HK-2 (cell line): Measurements from ENCODE around the gene VSTM1.
"Not testable (repeated sequence)": the region's sequence is repeated elsewhere in the genome, so short reads cannot be mapped to it uniquely, and the experiment has no call there.

ENCODE experiments used
- DNase-seq: peaks from one replicate; pipeline ENCODE4 v3.0.0-alpha.2; 2018; ENCODE audit not compliant: unreplicated experiment

The VSTM1 gene

GRCh38 chr19:54063350-54064116, at the start of gene VSTM1:
Gene VSTM1, minus strand, starts transcription at chr19:54063897. Its CDS starts 120 bp downstream, at chr19:54063777.
- no peak for DNase-seq

GRCh38 chr19:54109651-54110050, 46.0 kb upstream of the VSTM1 start:
- no peak for DNase-seq

DNA sequence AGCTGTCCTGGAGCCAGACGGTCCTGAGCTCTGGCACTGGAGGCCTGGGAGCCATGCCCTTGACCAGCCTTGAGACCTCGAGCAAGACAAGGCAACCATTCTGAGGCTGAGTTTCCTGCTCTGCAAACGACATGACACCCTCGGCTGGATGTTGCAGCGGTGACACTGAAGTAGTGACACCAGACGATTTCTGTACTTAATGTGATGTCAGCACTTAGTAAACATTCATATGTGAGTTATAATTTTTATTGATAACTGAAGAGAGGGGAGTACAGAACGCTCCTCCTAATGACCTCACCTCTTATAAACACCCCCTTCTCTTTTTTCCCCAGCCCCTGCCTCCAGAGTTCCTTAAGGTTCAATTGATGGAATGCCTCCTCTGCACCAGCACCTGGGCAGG, 44.8 kb upstream of the VSTM1 start:
- DNase-seq, result no peak

DNA sequence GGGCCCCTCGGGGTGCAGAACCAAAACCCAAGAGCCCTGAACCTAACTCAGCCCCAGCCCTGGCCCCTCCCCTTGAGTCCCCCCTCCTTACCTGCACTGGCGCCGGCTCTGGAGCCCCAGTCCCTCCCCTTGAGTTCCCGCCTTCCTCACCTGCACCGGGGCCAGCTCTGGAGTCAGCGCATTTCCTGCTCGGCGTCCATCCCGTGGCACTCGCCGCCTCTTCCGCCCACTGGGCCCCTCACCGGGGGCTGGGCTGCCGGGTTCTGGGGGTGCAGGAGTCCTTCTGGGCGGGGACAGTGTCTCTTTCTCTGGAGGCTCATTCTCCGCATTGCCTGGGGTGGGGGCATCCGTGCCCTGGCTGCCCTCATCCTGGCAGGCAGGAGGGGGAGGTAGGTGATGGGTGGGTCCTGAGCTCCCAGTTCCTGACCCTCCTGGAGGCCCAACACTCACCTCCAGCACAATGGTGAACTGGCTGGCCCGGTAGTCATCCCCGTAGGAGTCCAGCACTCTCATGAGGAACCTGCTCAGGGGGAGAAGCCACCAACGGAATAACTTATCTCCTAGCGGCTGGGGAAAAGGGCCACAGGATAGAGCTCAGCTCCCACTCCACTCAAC, 44.3 kb upstream of the VSTM1 start:
- DNase-seq, result no peak

DNA sequence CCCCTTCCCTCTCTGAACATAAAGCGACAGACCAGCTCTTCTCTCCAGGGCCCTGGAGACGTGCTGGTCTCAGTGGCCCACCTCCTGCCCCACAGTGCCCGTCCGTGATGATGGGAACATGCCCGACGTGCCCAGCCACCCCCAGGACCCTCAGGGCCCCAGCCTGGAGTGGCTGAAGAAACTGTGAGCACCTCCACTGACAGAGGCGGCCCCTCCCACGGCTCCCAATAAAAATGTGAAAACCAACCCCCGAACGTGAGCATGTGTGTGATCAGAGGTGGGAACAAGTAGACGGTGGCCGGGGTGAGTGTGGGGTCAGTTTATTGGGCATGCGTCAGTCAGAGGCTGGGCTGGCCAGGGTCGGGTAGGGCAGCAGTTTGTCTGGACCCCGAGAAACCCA, 43.0 kb upstream of the VSTM1 start:
- DNase-seq, result no peak

- no peak for DNase-seq
Measured at GRCh38 chr19:54105796-54106195, 42.1 kb upstream of the VSTM1 start.

GRCh38 chr19:54104998-54105715, 41.5 kb upstream of the VSTM1 start:
- no peak for DNase-seq

DNA sequence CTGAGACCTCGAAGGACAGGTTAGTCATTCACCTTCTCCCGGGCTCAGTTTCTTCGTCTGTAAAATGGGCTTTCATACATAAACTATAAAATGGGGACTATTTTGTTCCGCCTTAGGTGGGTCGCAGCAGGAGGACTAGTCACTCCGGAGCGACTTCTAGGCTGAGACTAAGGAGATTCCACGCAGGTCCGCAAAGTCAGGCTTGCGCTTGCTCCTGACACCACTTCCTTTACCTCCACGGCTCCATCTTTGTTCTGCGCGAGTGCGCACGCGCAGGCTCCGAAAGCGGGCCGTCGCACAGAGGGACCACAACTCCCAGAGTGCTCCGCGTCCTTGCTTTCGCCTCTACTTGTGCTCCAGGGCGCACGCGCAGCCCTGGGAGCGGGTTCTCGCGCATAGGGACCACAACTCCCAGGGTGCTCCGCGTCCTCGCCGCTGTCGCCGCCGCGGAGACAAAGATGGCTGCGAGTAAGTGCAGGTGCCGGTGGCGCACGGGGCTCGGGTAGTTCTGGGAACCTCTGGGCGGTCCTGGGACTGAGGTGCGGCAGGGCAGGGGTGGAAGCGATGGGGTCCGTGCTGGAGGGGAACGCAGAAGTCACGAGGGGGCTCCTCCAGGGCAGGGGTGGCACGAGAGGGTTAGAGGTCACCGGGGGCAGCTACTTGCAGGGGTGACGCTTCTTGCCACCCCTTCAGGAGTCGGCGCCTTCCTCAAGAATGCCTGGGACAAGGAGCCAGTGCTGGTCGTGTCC, 38.9 kb upstream of the VSTM1 start, which contains the start of gene NDUFA3:
Gene NDUFA3 (plus strand): TSS at position 435 of the 749 bp plus-strand sequence. CDS start 24 bp downstream, at position 459.
- peak; percentile 98 for DNase-seq

DNA sequence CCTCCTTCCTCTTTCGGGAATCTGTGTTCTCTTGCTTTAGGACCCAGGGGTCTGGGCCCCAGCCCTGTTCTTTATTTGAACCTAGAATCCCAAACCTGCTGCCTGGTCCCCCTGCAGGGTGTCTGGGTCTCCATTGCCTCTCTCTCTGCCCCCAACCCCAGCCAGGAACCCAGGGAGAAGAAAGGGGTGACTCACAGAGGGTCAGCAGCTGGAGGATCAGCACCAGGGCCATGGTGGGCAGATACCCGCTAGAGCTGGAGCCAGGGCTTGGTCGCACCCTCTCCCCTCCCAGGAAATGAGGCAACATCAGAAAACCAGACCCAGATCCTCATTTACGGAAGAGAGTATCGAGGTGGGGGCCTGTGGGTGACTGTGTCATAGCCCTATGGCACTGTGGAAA, 36.9 kb upstream of the VSTM1 start, which contains the start of gene OSCAR:
Gene OSCAR (minus strand): TSS at position 243 of the 400 bp plus-strand sequence. CDS start 11 bp downstream, at position 232.
- no peak for DNase-seq

DNA sequence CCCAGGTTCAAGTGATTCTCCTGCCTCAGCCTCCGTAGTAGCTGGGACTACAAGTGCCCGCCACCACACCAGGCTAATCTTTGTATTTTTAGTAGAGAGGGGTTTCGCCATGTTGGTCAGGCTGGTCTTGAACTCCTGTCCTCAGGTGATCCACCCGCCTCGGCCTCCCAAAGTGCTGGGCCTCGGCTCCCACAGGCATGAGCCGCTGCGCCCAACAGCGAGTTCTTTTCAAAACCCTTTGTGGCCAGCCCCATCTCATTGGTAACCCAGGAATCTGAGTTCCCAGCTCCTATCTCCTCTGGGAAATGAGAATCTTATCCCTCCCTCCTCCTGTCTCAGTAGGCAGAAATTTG, 36.2 kb upstream of the VSTM1 start:
- DNase-seq, result not testable (repeated sequence)

DNA sequence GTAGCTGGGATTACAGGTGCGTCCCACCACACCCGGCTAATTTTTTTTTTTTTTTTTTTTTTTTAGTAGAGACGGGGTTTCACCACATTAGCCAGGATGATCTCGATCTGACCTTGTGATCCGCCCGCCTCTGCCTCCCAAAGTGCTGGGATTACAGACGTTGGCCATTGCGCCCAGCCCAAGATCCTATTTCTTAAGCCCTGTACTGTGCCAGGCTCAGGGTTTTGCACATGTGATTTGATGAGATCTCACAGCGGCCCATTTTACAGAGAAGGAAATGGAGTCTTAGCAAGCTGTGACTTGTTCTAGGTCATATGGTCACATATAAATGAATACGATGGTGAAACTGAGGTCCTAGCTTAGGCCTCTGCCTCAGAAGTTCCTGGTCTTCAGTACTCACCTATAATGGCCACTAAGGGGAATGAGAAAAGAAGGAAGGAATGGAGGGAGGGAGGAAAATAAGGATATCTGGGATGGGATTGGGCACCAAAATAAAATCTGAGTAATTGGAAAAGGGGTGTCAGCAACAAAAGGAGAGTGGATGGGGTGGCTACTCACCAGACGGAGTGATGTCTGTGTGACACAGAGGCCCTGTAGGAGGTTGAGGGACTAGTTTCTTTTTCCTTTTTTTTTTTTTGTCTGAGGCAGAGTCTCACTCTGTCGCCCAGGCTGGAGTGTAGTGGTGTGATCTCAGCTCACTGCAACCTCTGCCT, 35.6 kb upstream of the VSTM1 start:
- DNase-seq, result no peak

GRCh38 chr19:54096617-54097106, 33.0 kb upstream of the VSTM1 start:
- DNase-seq, result no peak

GRCh38 chr19:54095859-54096616, 32.3 kb upstream of the VSTM1 start:
- peak; percentile 78 for DNase-seq

DNA sequence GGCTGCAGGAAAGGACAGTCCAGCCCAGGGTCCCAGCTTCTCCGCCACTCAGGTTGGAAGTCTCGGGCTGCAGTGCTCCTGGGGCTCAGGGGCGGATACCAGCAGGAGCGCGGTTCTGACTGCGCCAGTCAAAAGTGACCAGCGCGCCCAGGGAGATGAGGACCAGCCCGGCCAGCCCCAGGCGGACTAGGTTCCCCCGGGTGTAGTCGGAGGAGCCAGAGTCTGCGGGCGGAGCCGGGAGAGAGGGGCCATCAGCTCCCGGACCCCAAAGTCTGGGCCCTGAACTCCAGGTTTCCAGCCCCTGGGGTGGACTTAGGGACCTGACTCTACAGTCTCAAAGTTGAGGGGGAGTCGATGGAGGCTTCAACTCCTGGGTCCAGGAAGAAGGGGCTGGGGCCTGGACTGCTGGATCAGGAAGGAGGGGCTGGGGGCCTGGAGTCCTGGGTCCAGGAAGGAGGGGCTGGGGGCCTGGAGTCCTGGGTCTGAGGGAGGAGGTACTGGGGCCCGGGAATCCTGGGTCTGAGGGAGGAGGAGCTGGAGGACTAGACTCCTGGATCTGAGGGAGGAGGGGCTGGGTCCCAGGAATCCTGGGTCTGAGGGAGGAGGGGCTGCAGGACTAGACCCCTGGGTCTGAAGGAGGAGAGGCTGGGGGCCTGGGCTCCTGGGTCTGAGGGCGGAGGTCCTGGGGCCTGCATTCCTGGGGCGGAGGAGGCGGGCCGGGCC, 31.6 kb upstream of the VSTM1 start:
- no peak for DNase-seq

DNA sequence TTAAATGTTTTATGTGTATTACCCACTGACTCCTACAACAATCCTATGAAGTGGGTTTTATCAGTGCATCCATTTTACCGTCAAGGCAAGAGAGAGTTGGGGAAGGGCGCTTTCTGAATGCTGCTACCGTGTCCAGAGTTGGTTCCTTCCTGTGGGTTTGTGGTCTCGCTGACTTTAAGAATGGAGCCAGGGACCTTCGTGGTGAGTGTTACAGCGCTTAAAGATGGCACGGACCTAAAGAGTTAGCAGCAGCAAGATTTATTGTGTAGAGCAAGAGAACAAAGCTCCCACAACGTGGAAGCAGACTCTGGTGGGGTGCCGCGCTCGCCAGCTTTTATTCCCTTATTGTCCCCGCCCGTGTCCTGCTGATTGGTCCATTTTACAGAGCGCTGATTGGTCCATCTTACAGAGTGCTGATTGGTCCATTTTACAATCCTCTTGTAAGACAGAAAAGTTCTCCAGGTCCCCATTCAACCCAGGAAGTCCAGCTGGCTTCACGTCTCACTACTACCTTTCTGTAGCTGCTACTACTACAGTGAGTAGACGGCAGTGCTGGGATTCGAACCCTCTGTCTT, 30.8 kb upstream of the VSTM1 start:
- no peak for DNase-seq

DNA sequence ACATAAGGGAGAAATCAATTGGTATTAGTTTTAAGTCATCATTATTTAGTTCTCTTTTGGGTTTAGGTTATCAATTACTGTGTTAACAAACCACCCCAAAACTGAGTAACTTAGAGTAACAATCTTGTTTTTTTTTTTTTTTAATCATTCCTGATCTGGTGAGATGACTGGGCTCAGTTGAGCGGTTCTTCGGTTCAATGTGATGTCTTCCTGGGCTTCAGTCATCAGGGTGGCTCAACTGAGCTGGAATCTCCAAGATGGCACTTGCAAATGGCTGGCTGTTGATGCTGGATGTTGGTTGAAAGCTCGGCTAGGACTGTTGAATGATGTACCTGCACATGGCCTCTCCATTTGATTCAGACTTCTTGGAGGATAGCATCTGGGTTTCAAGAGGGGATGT, 20.7 kb upstream of the VSTM1 start:
- no peak for DNase-seq

DNA sequence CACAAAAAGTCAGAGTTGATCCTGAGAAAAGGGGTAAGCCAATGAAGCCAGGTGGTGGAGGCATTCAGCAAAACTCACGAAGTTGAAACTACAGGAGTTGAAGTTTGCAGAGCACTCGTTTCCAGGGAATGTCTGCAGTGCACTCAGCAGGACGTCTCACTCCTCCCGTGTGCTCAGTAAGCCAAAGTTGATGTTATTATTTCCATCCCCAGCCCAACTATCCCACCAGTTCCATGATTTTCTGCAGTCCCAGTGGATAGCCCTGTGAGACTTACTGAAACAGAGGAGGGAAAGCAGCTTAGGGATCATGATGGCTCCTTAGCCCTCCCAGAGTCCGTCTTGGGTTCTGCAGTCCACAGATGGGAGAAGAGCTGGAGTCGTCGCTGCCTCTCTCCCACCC, 17.3 kb upstream of the VSTM1 start, which contains the start of gene TARM1:
Gene TARM1 (minus strand): TSS at position 334 of the 400 bp plus-strand sequence. CDS start 25 bp downstream, at position 309.
- DNase-seq, result no peak

DNA sequence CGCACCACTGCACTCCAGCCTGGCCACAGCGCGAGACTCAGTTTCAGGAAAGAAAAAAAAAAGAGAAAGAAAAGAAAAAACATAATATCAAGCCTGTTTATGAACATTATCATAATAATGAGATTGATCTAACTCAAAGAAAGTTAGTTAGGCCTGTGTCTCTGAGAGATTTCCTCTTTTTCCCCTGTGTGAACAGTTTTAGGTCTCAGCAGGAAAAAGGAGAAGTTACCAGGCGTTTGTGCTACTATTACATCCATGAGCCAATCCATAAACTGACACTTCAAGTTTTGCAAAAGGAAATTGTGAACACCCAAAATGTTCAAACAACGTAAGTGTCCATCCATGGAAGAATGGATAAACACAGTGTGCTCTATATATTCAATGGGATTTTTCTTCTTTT, 13.6 kb upstream of the VSTM1 start:
- DNase-seq, result no peak

- DNase-seq, result no peak
Measured at GRCh38 chr19:54074851-54075250, 11.2 kb upstream of the VSTM1 start.
